ENCODE data around the gene RASGRF2.

DNA sequence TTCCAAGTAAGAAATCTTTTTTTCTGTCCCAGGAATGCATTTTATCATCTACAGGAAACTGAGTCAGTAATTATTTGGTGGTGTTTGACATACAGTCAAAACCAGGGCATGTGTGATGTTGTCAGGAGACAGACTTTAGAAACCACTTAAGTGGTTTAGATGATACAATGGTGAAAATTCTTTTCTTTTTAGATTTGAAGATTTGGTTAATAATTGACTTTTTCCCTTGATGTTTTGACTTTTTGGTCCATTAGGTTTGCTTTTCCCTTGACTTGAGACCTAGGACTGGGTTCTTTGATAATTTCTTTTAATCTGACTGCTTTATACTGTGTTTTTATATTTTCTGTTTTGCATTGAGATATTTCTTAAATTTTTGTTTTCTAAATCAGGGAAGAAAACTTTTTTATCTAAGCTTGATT, 85.2 kb downstream of the RASGRF2 start:
- TF ChIP-seq, protein P1, sequence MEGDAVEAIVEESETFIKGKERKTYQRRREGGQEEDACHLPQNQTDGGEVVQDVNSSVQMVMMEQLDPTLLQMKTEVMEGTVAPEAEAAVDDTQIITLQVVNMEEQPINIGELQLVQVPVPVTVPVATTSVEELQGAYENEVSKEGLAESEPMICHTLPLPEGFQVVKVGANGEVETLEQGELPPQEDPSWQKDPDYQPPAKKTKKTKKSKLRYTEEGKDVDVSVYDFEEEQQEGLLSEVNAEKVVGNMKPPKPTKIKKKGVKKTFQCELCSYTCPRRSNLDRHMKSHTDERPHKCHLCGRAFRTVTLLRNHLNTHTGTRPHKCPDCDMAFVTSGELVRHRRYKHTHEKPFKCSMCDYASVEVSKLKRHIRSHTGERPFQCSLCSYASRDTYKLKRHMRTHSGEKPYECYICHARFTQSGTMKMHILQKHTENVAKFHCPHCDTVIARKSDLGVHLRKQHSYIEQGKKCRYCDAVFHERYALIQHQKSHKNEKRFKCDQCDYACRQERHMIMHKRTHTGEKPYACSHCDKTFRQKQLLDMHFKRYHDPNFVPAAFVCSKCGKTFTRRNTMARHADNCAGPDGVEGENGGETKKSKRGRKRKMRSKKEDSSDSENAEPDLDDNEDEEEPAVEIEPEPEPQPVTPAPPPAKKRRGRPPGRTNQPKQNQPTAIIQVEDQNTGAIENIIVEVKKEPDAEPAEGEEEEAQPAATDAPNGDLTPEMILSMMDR (IDR thresholded peaks at IDR 0.05 in 8 of 11, conservative IDR thresholded peaks at IDR 0.05 in 3 of 11) = no peak
- TF ChIP-seq POLR2A (IDR thresholded peaks at IDR 0.05) (no peak), POLR2AphosphoS5 (IDR thresholded peaks at IDR 0.05) (no peak)

Data from spleen (tissue), 7 donors.